Measurements from ENCODE around the gene OR2L5. TPM values are rescaled to one million over a fixed set of nuclear protein-coding genes. Genes with fewer than 3 reads are reported as not detected.

The OR2L5 gene, protein sequence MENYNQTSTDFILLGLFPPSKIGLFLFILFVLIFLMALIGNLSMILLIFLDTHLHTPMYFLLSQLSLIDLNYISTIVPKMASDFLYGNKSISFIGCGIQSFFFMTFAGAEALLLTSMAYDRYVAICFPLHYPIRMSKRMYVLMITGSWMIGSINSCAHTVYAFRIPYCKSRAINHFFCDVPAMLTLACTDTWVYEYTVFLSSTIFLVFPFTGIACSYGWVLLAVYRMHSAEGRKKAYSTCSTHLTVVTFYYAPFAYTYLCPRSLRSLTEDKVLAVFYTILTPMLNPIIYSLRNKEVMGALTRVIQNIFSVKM
- polyA plus RNA-seq (2013, experiment 1 of 2; ENCODE audit: insufficient read length), result not detected
- polyA plus RNA-seq (2013, experiment 2 of 2; ENCODE audit: insufficient read length), result not detected

DNA sequence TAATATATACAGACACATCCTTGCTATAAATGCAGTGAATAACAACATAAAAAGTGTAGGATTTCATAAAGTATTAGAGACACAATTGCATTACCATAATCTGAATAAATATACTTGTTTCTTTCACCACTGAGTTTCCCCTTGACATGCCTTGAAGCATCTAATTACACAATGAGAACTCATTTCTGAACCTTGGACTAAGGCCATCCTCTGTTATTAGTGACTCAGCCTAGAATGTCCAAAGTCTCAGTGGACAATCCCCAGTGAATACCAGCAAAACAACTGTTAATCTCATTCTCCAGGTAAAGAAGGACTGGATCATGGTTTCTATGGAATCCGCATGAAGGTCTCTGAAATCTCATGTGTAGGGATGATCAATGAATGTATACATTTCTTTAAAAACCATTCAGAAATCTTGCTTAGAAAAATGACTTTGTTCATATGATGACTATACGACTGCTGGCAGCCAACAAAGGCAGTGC is at the start of gene OR2L5:
TSS of gene OR2L5 (plus strand) at position 432 of the 482 bp plus-strand sequence. CDS start 8,288 bp downstream, outside the sequence.
- DNase-seq, result no peak

DNA sequence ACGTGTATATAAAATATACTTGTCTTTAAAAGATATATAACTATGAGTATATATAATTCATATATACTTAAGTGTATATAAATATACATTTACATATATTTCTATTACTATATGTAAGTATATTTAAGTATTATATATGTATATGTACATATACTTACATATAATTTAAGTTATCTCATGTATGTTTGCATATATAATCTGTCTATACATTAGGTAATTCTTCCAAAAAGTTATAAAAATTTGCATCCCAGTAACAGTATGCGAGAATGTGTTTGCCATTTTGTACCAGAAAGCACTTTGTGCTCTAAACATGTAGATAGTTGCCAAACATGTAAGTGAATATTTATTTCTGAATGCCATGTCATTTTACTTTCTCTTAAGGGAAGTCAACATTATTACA is 48.5 kb upstream of the OR2L5 start, which contains the start of gene OR2AK2:
TSS of gene OR2AK2 (plus strand) at position 301 of the 400 bp plus-strand sequence. CDS start 144 bp downstream, outside the sequence.
- DNase-seq, result no peak

DNA sequence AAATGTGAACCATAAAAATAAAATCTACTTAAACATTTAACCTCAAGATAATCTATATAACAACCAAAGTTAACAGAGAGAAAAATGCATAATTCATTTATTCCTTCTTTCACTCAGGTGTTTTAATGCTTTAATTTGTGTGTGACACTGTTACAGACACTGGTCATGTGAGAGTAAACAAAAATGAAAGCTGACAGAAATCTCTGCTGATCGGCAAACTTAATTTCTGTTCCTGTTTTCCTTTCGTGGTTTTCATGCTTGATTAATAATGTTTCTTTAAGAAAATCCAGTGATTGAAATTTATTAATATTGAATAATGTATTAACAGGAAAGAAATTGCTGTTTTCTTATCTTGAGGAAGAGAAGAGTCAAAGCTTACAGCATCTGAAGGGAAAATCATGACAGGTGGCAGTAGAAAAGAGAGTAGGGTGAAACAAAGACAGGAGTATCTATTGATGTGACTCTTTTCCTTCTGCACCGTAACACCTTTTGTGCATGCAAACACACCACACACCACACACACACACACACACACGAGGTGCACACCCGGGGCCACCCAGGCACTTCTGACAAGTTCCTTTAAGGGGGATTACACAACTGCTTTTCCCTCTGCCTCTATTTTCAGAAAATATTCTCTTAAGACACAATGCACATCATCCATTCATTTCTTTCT is 46.8 kb upstream of the OR2L5 start:
- no peak for DNase-seq

DNA sequence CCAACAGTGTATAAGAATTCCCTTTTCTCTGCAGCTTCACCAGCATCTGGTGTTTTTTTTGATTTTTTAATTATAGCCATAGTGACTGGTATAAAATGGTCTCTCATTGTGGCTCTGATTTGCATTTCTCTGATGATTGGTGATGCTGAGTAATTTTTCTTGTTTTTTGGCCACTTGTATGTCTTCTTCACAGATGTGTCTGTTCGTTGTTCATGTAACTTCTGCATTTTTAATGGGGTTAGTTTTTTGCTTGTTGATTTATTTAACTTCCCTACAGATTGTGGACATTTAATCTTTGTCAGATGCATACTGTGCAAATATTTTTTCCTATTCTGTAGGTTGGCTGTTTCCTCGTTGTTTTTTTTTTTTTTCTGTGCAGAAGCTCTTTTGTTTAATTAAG is 20.5 kb upstream of the OR2L5 start:
- DNase-seq, result no peak

DNA sequence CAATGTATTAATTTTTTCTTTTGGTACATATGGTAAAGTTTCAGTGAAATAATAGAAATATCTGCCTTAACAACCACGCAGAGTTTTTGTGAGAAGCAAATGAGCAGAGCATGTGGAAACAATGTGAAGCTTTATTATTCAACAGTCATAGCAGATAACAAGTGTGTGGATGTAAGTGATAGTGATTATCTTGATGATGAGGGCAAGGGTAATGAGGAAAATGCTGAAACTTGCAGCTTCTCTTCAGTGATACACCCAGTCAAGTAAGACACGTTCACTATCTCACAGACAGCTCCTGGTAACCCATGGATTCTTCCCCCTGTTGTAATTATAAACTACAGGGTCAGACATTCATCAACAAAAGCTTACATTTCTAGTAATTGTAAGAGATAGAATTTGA is 14.6 kb upstream of the OR2L5 start:
- DNase-seq, result no peak

DNA sequence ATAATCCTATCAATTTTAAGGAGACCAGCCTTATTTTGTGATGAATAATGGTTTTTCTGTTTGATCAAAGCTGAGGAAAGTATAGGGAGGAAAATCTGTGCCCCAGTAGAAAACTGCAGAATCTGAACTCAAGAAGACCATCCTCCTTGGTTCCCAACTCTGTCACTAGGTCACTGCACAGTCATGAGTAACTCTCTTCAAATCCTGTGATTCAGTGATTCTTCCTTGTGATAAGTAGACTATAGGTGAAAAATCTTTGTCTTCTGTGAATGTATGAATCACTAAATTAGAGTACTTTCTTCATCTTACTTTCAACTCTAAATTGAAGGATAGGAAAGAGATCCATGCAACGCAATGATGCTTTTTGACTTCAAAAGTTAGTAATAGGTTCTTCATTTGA is 13.3 kb upstream of the OR2L5 start:
- DNase-seq, result no peak

DNA sequence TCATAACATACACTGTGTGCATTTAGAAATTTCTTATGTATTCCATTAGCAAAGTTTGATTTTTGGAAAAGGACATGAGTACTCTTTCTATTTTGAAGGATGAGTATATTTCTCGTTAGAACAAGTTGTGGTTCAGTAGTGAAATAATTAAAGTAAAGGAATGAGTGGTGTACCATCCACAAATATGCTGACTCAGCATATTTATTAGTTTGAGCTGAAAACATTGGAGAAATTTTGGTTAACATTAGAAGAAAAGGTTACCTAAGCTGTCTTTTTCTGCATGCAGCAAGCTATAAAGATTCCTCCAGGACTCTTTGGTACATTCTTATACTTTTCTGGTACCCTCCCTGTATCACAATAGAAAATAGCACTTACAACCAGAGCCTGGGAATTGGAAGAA is 5.7 kb upstream of the OR2L5 start:
- DNase-seq, result no peak

DNA sequence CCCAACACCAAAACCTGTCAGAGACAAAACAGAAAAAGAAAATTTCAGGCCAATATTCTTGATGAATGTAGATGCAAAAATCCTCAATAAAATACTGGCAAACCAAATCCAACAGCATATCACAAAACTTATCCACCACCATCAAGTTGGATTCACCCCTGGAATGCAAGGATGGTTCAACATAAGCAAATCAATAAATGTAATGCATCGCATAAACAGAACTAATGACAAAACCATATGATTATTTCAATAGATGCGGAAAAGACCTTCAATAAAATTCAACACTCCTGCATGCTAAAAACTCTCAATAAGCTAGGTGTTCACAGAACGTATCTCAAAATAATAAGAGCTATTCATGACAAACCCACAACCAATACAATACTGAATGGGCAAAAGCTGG is 3.8 kb upstream of the OR2L5 start:
- DNase-seq, result no peak

DNA sequence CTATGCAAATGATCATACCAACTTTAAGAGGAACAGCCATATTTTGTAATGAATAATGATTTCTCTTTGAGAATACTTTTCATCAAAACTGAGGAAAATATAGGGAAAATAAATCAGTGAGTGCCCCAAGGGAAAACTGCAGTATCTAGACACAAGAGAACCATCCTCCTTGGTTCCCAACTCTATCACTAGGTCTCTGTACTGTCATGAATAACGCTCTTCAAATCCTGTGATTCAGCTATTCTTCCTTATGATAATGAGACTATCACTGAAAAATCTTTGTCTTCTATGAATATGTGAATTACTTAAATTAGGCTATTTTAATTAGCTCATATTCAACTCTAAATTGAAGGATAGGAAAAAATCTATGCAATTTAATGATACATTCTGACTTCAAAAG is 2.3 kb downstream of the OR2L5 start:
- no peak for DNase-seq

DNA sequence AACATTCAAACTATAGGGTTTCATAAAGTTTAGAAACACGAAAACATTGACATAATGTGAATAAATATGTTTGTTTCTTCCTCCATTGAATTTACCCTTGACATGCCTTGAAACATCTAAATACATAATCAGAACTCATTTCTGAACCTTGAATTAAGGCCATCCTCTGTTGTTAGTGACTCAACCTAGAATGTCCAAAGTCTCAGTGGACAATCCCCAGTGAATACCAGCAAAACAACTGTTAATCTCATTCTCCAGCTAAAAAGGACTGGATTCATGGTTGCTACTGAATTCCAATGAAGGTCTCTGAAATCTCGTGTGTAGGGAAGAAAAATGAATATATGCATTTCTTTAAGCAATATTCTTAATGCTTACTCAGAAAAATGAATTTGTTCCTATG is 16.3 kb downstream of the OR2L5 start, which contains the start of gene OR2L2:
TSS of gene OR2L2 (plus strand) at position 301 of the 400 bp plus-strand sequence. CDS start 8,198 bp downstream, outside the sequence.
- no peak for DNase-seq

DNA sequence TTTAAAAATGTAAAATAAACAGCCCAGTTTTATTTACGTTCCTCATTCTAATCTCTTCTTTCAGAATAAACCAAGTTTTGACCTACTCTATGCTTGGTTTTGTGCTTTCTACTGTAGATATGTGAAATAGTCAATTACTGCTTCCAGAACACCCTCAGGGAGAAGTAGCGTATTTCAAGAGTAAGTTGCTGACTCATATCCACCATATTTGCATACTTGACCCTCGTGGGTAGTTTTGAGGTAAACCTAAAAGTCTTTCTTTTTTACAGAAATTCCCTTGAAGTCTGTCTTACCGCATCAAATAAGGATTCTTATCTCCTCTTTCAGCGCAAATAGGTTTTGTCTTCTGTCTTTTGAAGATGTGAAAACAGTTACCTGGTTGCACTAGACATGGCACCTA is 31.7 kb downstream of the OR2L5 start:
- no peak for DNase-seq

DNA sequence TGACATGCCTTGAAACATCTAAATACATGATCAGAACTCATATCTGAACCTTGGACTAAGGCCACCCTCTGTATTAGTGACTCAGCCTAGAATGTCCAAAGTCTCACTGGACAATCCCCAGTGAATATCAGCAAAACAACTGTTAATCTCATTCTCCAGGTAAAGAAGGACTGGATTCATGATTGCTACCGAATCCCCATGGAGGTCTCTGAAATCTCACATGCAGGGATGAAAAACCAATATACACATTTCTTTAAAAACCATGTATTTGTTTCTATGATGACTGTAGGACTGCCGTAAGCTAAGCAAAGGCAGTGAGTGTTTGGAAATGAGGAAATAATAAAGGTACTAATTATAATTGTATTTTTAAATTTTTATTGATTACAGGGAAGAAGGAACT is 33.1 kb downstream of the OR2L5 start, which contains the start of gene OR2L3:
TSS of gene OR2L3 (plus strand) at position 301 of the 400 bp plus-strand sequence. CDS start 13,846 bp downstream, outside the sequence.
- DNase-seq, result no peak

DNA sequence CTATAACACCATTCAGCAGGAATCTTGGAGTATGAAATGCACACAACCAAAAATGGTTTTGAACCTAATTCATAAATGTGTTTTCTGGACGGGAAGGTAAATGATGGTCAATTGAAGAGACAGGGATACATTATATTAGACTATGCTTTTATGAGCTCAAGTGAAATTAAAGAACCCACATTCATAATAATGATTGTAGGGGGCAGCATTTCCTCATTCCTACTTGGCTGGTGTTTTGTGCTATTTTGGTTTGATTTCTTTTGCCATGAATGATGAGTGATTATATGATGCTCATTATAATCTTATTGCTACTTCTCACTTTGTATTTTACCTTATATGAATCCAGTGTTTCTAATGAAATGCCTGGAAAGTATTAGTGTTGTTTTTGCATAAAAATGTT is 33.5 kb downstream of the OR2L5 start:
- no peak for DNase-seq

DNA sequence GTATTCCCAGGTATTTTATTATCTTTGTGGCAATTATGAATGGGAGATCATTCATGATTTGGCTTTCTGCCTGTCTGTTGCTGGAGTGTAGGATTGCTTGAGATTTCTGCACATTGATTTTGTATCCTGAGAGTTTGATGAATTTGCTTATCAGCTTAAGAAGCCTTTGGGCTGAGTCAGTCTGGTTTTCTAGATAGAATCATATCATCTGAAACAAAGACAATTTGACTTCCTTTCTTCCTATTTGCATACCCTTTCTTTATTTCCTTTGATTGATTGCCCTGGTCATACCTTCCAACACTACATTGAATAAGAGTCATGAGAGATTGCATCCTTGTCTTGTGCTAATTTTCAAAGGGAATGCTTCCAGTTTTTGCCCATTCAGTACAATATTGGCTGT is 41.2 kb downstream of the OR2L5 start:
- DNase-seq, result no peak

DNA sequence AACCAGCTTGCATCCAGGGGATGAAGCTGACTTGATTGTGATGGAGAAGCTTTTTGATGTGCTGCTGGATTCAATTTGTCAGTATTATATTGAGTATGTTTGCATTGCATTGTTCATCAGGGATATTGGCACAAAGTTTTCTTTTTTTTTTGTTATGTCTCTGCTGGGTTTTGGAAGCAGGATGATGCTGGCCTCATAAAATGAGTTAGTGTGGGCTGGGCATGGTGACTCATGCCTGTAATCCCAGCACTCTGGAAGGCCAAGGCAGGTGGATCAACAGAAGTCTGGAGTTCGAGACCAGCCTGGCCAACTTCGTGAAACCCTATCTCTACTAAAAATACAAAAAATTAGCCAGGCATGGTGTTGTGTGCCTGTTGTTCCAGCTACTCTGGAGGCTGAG is 41.8 kb downstream of the OR2L5 start:
- DNase-seq, result no peak

DNA sequence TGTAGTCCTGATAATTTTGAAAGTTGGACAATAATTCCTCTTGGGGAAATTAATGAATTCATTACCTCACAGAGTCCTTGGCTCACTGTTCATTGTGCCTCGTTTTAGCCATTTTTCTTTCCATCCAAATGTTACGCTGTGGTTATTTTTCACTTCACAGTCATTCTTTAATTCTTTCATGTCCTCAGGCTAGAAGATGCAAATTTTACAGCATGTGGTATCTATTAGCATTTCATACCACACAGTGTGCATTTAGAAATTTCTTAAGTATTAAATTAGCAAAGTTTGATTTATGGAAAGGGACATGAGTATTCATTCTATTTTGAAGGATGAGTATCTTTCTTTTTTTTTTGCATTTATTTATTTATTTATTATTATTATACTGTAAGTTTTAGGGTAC is 51.6 kb downstream of the OR2L5 start:
- DNase-seq, result no peak

DNA sequence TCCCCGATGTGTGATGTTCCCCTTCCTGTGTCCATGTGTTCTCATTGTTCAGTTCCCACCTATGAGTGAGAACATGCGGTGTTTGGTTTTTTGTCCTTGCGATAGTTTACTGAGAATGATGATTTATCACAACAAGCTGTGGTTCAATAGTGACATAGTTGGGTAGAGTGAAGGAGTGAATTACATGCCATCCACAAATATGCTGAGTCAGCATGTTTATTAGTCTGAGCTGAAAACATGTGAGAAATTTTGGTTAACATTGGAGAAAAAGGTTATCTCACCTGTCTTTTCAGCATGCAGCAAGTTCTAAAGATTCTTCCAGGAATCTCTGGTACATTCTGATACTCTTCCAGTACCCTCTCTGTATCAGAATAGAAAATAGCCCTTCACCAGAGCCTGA is 52.1 kb downstream of the OR2L5 start:
- DNase-seq, result no peak
